Eye (tissue), 1 donor: Measurements from ENCODE around the gene GPR21.

ENCODE experiments used
- DNase-seq: peaks from one replicate; pipeline ENCODE4 v3.0.0-alpha.2; 2015

GPR21 gene

DNA sequence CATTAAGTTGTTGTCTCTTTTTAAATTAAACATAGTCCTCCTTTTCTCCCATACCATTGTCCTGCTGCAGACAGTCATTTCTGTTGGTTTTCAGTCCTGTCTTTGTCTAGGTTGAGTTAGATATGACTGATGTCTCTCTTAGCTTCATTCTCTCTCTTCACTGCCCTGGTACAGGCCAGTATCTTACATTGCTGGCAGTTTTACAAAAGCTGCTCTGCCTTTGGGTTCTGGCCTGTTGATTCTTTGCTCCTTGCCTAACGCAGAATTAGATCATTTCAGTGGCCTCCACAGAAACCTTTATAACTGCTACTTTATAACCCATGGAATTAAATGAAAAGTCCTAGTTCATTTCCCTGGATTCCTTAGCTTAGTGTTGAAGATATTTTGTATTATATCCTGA lies 33.7 kb downstream of the GPR21 start:
- DNase-seq = no peak

GRCh38 chr9:123069010-123069481 lies 35.6 kb downstream of the GPR21 start:
- DNase-seq = peak; percentile 67

DNA sequence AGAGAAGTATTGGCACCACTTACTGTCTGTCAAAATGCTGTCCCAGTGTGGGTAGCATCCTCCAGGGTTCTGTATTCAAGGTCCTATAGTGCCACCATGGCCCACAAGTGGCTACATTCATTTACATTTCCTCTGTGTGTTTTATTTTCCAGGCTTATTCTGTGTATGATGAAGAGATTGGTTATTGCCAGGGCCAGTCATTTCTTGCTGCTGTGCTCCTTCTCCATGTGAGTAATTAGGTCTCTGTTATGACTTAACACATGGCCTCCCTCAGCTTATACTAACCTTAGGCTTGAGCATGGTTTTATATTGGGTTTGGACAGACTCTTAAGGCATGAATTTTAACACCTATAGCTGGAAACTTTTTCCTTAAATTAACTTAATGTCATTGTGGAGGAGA lies 36.7 kb downstream of the GPR21 start:
- no peak for DNase-seq

- no peak for DNase-seq
Measured at GRCh38 chr9:123072407-123072995, 39.0 kb downstream of the GPR21 start.

DNA sequence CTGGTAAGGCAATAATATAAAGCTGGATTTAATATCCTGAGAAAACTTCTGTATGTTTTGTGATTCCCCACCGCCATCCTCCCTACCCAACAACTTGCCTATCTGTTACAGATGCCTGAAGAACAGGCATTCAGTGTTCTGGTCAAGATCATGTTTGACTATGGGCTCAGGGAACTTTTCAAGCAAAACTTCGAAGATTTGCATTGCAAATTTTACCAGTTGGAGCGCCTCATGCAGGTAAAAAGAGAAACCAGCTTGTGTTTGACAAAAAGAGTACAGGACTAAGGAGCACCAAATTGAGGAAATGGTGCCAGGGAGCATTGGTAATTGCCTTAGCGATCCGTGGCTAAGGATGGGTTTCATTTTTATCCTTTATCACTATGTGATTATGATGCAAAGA lies 40.0 kb downstream of the GPR21 start:
- DNase-seq = no peak

GRCh38 chr9:123073991-123074422 lies 40.5 kb downstream of the GPR21 start:
- no peak for DNase-seq

- no peak for DNase-seq
Measured at GRCh38 chr9:123074628-123075027, 41.2 kb downstream of the GPR21 start.

GRCh38 chr9:123080444-123080843 lies 47.0 kb downstream of the GPR21 start:
- no peak for DNase-seq

DNA sequence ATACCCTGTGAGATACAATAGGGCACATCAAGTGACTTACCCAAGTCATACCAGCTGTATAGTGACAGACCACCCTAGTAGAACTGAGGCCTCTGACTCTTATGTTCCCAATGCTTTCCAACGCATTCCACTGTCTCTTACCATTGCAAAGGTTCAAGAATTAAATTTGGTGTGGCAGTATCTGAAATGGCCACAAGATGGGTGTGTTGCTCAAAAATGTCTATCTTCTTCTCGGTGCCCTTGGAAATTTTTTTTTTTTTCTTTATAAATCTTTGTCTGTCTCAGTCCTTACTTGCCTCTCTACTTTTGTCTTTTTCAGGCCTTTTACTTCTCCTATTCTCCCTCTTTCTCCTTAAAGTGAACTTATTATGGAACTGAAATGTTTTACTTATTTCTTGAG lies 48.4 kb downstream of the GPR21 start:
- DNase-seq = peak; percentile 82

DNA sequence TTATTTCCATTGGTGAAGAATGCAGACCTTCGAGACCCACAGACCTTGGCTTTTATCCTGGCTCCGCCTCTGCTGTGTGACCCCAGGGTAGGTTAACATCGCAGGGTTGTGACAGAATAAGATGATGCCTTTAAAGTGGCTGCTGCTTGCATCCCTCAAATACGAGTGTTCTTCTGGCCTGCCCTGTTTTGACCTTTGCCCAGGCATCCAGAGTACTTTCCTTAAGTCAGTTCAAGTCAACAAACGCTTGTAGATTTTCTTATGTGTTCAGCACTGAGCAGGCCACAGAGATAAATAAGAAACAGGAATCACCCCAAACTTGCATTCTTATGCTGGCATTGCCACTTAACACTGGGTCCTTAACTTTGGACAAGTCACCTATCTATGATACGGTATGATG lies 50.2 kb downstream of the GPR21 start:
- DNase-seq = no peak

DNA sequence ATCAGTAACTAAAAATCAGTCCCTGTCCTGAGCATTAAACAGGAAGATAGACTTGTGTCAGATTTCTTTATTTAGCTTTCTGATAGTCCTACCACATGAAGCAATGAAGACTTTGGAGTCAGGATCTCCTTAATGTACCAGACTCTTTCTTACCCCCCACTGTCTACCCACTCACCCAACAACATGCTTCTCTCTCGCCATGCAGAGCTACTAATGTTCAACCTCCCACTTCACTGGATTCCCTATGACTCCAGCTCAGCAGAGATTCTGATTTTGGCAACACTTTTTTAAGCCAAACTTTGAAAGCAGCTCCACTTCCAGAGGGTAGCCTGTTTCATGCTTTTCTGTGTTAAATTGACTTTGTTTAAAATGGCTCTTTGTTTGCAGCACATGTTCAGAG lies 50.8 kb downstream of the GPR21 start:
- DNase-seq = no peak
